ENCODE measurements around the gene LRRIQ1. TPM values are rescaled to one million over a fixed set of nuclear protein-coding genes. Genes with fewer than 3 reads are reported as not detected.

LRRIQ1 gene
- total and polyA plus RNA-seq, 2 of the 4 experiments (the other 2 are of a cell fraction) = under 0.01 to 0.05 TPM

DNA sequence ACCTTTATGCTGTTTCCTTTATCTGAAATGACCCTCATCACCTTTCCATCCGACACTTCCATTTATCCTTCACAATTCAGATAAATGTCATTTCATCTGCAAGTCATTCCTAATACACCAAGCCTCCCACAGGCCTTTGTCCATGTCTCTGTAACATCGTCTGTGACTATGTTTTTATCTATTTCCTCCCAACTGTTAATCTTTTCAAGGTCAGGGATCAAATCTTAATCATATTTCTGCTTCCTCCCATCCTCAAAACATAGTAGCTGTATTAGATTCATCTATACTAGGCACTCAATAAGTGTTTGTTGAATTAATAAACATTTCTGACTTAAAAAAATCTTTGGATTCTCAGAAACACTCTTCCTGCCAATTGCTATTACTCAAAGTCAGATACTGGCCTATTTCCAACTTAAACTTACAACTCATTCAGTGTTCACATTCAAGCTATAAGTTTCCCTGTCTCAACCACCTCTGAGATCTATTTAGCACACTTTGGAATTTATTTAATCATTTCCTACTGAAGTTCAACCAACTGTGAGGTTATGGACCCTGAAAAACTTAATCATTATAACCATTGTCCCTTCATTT, 143.6 kb downstream of the LRRIQ1 start:
- no peak overlapping the region for H3K14ac ChIP-seq (replicated peaks; ENCODE audit: low read depth, low read length)
- dilution Hi-C loops (cut with HindIII; ENCODE audit: low sequenced_read_pairs, unreplicated experiment) = no loop called here

More for the DNA sequence above, 143.6 kb downstream of the LRRIQ1 start:
- no peak overlapping the region for H2AK9ac ChIP-seq (replicated peaks; ENCODE audit: low read depth, low read length, poor library complexity)
- H3K4me1 ChIP-seq (ENCODE audit: control insufficient read depth, insufficient read depth, low read length) = no peaks in the 10 kb centered on the region
- H3K9me1 ChIP-seq (ENCODE audit: insufficient read depth, low read length) = no peaks in the 10 kb centered on the region
- no peak overlapping the region for H2AFZ ChIP-seq (replicated peaks; ENCODE audit: low read length, poor library complexity)
- TF ChIP-seq, protein P1, sequence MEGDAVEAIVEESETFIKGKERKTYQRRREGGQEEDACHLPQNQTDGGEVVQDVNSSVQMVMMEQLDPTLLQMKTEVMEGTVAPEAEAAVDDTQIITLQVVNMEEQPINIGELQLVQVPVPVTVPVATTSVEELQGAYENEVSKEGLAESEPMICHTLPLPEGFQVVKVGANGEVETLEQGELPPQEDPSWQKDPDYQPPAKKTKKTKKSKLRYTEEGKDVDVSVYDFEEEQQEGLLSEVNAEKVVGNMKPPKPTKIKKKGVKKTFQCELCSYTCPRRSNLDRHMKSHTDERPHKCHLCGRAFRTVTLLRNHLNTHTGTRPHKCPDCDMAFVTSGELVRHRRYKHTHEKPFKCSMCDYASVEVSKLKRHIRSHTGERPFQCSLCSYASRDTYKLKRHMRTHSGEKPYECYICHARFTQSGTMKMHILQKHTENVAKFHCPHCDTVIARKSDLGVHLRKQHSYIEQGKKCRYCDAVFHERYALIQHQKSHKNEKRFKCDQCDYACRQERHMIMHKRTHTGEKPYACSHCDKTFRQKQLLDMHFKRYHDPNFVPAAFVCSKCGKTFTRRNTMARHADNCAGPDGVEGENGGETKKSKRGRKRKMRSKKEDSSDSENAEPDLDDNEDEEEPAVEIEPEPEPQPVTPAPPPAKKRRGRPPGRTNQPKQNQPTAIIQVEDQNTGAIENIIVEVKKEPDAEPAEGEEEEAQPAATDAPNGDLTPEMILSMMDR (conservative IDR thresholded peaks at IDR 0.05; ENCODE audit: low read depth, low read length) = no peak
- TF ChIP-seq SMC3 (IDR thresholded peaks at IDR 0.05; ENCODE audit: low read depth, low read length) (no peak), MAFK (IDR thresholded peaks at IDR 0.05; ENCODE audit: low read depth, low read length) (no peak), RAD21 (IDR thresholded peaks at IDR 0.05; ENCODE audit: low read length) (no peak), NFE2L2 (IDR thresholded peaks at IDR 0.05; ENCODE audit: low read depth, low read length) (no peak), RFX5 (IDR thresholded peaks at IDR 0.05; ENCODE audit: low read depth, low read length) (no peak), CHD1 (IDR thresholded peaks at IDR 0.05; ENCODE audit: low read depth, low read length) (no peak), CEBPB (IDR thresholded peaks at IDR 0.05; ENCODE audit: low read depth, low read length) (no peak), MXI1 (IDR thresholded peaks at IDR 0.05; ENCODE audit: borderline replicate concordance, low read depth, low read length) (no peak), MAZ (IDR thresholded peaks at IDR 0.05; ENCODE audit: borderline replicate concordance, low read depth, low read length) (no peak), POLR2A (IDR thresholded peaks at IDR 0.05; ENCODE audit: low read depth, low read length) (no peak), BHLHE40 (IDR thresholded peaks at IDR 0.05; ENCODE audit: low read depth, low read length) (no peak), FOS (IDR thresholded peaks at IDR 0.05; ENCODE audit: low read depth, low read length) (no peak), RCOR1 (IDR thresholded peaks at IDR 0.05; ENCODE audit: insufficient replicate concordance, low read length) (no peak)
- TF ChIP-seq, protein P2, sequence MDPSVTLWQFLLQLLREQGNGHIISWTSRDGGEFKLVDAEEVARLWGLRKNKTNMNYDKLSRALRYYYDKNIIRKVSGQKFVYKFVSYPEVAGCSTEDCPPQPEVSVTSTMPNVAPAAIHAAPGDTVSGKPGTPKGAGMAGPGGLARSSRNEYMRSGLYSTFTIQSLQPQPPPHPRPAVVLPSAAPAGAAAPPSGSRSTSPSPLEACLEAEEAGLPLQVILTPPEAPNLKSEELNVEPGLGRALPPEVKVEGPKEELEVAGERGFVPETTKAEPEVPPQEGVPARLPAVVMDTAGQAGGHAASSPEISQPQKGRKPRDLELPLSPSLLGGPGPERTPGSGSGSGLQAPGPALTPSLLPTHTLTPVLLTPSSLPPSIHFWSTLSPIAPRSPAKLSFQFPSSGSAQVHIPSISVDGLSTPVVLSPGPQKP (IDR thresholded peaks at IDR 0.05; ENCODE audit: borderline replicate concordance, low read depth, low read length) = no peak
- TF ChIP-seq, protein P3, sequence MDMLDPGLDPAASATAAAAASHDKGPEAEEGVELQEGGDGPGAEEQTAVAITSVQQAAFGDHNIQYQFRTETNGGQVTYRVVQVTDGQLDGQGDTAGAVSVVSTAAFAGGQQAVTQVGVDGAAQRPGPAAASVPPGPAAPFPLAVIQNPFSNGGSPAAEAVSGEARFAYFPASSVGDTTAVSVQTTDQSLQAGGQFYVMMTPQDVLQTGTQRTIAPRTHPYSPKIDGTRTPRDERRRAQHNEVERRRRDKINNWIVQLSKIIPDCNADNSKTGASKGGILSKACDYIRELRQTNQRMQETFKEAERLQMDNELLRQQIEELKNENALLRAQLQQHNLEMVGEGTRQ (IDR thresholded peaks at IDR 0.05; ENCODE audit: low read depth, low read length) = no peak
- no TSS peak for BruUV-seq (replicated peaks)
- POLR2A ChIA-PET (ENCODE audit: unreplicated experiment) = no interaction called here
- no peak overlapping the region for H2BK20ac ChIP-seq (ENCODE audit: low read depth, low read length)
- H3K27me3 ChIP-seq (ENCODE audit: control insufficient read depth, insufficient read depth, low read length) = no peaks in the 10 kb centered on the region
- H3K9ac ChIP-seq (ENCODE audit: low read depth, low read length) = no peak overlapping the region
- WGBS, 2 experiments (ENCODE audit: extremely low coverage in 2 of 2, insufficient read length in 1 of 2) = no CpG with 5 or more reads among the region's 2 CpGs
- H3K56ac ChIP-seq (ENCODE audit: extremely low read depth, insufficient read depth, low read length) = no peak overlapping the region
- no peak overlapping the region for H3K4me3 ChIP-seq (ENCODE audit: insufficient read depth, low read depth, low read length)
- H3K18ac ChIP-seq (ENCODE audit: low read depth, low read length) = no peak overlapping the region
- no peak overlapping the region for H4K91ac ChIP-seq (ENCODE audit: insufficient read depth, low read depth, low read length)
- no peaks in the 10 kb centered on the region for H3K9me3 ChIP-seq (ENCODE audit: control insufficient read depth, insufficient read depth, low read length)
- no peak overlapping the region for H2BK15ac ChIP-seq (ENCODE audit: low read depth, low read length)
- no peaks in the 10 kb centered on the region for H4K20me1 ChIP-seq (ENCODE audit: insufficient read depth, low read length)
- no peak overlapping the region for H2BK5ac ChIP-seq (ENCODE audit: low read depth, low read length, poor library complexity, severe bottlenecking)
- in situ Hi-C loops (cut with MboI; ENCODE audit: low sequenced_read_pairs) = no loop called here
- no peak for ATAC-seq (ENCODE audit: low read depth)
- H4K5ac ChIP-seq (ENCODE audit: low read depth, low read length) = no peak overlapping the region
- H4K8ac ChIP-seq (ENCODE audit: low read depth in 2 of 2, low read length in 2 of 2) = no peak overlapping the region
- no peak overlapping the region for H2BK120ac ChIP-seq (ENCODE audit: low read depth, low read length)
- CTCF ChIA-PET = no interaction called here
- no peak overlapping the region for H3K27ac ChIP-seq (ENCODE audit: insufficient read depth, low read length)
- peak; percentile 0 for DNase-seq
- H3K79me1 ChIP-seq (ENCODE audit: low read depth in 1 of 2, low read length in 2 of 2) = no peaks in the 10 kb centered on the region
- H3K23ac ChIP-seq (ENCODE audit: low read depth, low read length) = no peak overlapping the region
- intact Hi-C loops (cut with micrococcal nuclease) = no loop called here
- H3K36me3 ChIP-seq (ENCODE audit: control insufficient read depth, insufficient read depth, low read length) = no peaks in the 10 kb centered on the region
- H3K4me2 ChIP-seq (ENCODE audit: low read depth, low read length) = no peak overlapping the region
- no peak overlapping the region for H2AK5ac ChIP-seq (ENCODE audit: low read depth, low read length)
- H3K4ac ChIP-seq (ENCODE audit: low read depth, low read length) = no peak overlapping the region
